GM12878 (cell line): Measurements from ENCODE around the gene MICAL3. TPM values are rescaled to one million over a fixed set of nuclear protein-coding genes. Genes with fewer than 3 reads are reported as not detected.
A peak's percentile ranks its signal among the peaks of the same experiment; 100 is the strongest.

ENCODE experiments used
- ATAC-seq: fragments of 200-7000 bp; cut with Tn5 transposase; 3 replicates; pipeline ENCODE4 v1.9.1; 2020; ENCODE audit warnings: mild to moderate bottlenecking, moderate library complexity
- BruUV-seq: library from RNA; stranded (reverse); fragments of 400-500 nt; replicated peaks from 2 replicates; lab custom pipeline; 2021; lab: Mats Ljungman, UMichigan
- CTCF ChIA-PET: fragments of 300-600 bp; sonication (Branson Sonifier 250); formaldehyde crosslinking; extraction: SDS; loops from one replicate; lab custom pipeline; 2021; ENCODE audit warnings: inconsistent platforms; lab: Yijun Ruan, JAX
- POLR2A ChIA-PET: fragments of 350-600 bp; formaldehyde crosslinking; extraction: SDS; loops from one replicate; lab custom pipeline; 2021; ENCODE audit warnings: inconsistent platforms; lab: Charles Lee
- RAD21 ChIA-PET: fragments of 300-600 bp; sonication (Branson Sonifier 250); formaldehyde crosslinking; loops from one replicate; lab custom pipeline; 2023; ENCODE audit warnings: antibody characterized with exemption; ENCODE audit not compliant: unreplicated experiment; lab: Charles Lee
- SMC1A ChIA-PET: fragments of 300-600 bp; sonication (Branson Sonifier 250); formaldehyde crosslinking; loops from one replicate; lab custom pipeline; 2023; ENCODE audit not compliant: unreplicated experiment, uncharacterized antibody; lab: Charles Lee
- DNase-seq: peaks from one replicate; pipeline ENCODE4 v3.0.0-alpha.2; 2011; ENCODE audit warnings: low read depth, low spot score
- FAIRE-seq: peaks from 3 replicates; lab custom pipeline; 2011; peaks lifted over from hg19 to GRCh38; lab: Jason Lieb, UNC
- H2AFZ ChIP-seq: 2 replicates; pipeline ENCODE4 v1.6.0; 2011; ENCODE audit warnings: low read depth, low read length, control low read depth; ENCODE audit not compliant: control insufficient read depth
- H3K27ac ChIP-seq: 2 replicates; pipeline ENCODE4 v1.5.1; 2011; ENCODE audit warnings: control low read depth; ENCODE audit not compliant: control insufficient read depth, insufficient read depth
- H3K27me3 ChIP-seq, 2 experiments: replicated peaks in 1 of 2; 2 replicates each; pipeline versions ENCODE4 v1.6.0 to v1.6.1; 2011; ENCODE audit warnings: low read length in 1 of 2; ENCODE audit not compliant: control insufficient read depth in 2 of 2, insufficient read depth in 2 of 2
- H3K36me3 ChIP-seq, 2 experiments: 2 replicates each; pipeline ENCODE4 v1.5.1; 2011; ENCODE audit warnings: low read length in 1 of 2; ENCODE audit not compliant: control insufficient read depth in 2 of 2, insufficient read depth in 2 of 2
- H3K4me1 ChIP-seq: 2 replicates; pipeline ENCODE4 v1.6.1; 2011; ENCODE audit warnings: mild to moderate bottlenecking, low read length, moderate library complexity, mixed read lengths; ENCODE audit not compliant: control insufficient read depth, insufficient read depth
- H3K4me2 ChIP-seq: 2 replicates; pipeline ENCODE4 v1.6.0; 2011; ENCODE audit warnings: control low read depth; ENCODE audit not compliant: control insufficient read depth, insufficient read depth
- H3K4me3 ChIP-seq: fragments of 200-600 bp; sonication (generic); 2 replicates; pipeline ENCODE4 v1.5.1; 2016
- H3K79me2 ChIP-seq: 2 replicates; pipeline ENCODE4 v1.6.0; 2011; ENCODE audit warnings: low read length; ENCODE audit not compliant: control insufficient read depth, insufficient read depth
- H3K9ac ChIP-seq: 2 replicates; pipeline ENCODE4 v1.8.0; 2011; ENCODE audit warnings: low read length, control low read depth, mixed read lengths; ENCODE audit not compliant: control insufficient read depth, insufficient read depth
- H3K9me3 ChIP-seq: replicated peaks from 3 replicates; pipeline ENCODE4 v1.5.1; 2011; ENCODE audit warnings: mild to moderate bottlenecking, low read length; ENCODE audit not compliant: control insufficient read depth, insufficient read depth
- H4K20me1 ChIP-seq: 2 replicates; pipeline ENCODE4 v1.6.0; 2011; ENCODE audit not compliant: control insufficient read depth, insufficient read depth
- IRF3 ChIP-seq: fragments of 450-650 bp; IDR thresholded peaks from 2 replicates; pipeline ENCODE4 v1.6.1; 2014; ENCODE audit warnings: mild to moderate bottlenecking
- JUND ChIP-seq: IDR thresholded peaks from 2 replicates; pipeline ENCODE4 v1.6.1; 2012; ENCODE audit warnings: low read depth, mild to moderate bottlenecking, low read length, improper control_type of control experiment, moderate library complexity
- KDM1A ChIP-seq: fragments of 200-600 bp; sonication (generic); IDR thresholded peaks from 2 replicates; pipeline ENCODE4 v1.6.1; 2016; ENCODE audit warnings: borderline replicate concordance
- MEF2B ChIP-seq: fragments of 450-650 bp; IDR thresholded peaks from 2 replicates; pipeline ENCODE4 v1.6.1; 2018; ENCODE audit warnings: mild to moderate bottlenecking, moderate library complexity; ENCODE audit not compliant: partially characterized antibody, poor library complexity, severe bottlenecking
- NFIC ChIP-seq: IDR thresholded peaks from 2 replicates; pipeline ENCODE4 v1.6.1; 2012; ENCODE audit warnings: low read depth, mild to moderate bottlenecking, inconsistent platforms, low read length, moderate library complexity
- POLR2AphosphoS5 ChIP-seq: IDR thresholded peaks from 2 replicates; pipeline ENCODE4 v1.6.1; 2011; ENCODE audit warnings: mild to moderate bottlenecking, low read length, inconsistent platforms
- RBBP5 ChIP-seq: fragments of 200-600 bp; sonication (generic); conservative IDR thresholded peaks from 2 replicates; pipeline ENCODE4 v1.6.1; 2016
- RFX5 ChIP-seq: IDR thresholded peaks from 2 replicates; pipeline ENCODE4 v1.6.1; 2011; ENCODE audit warnings: low read depth, low read length, improper control_type of control experiment
- STAT1 ChIP-seq: fragments of 450-650 bp; conservative IDR thresholded peaks from 2 replicates; pipeline ENCODE4 v1.6.1; 2014; ENCODE audit warnings: antibody characterized with exemption, mild to moderate bottlenecking
- YY1 ChIP-seq: IDR thresholded peaks from 2 replicates; pipeline ENCODE4 v1.6.1; 2011; ENCODE audit warnings: low read depth, mild to moderate bottlenecking, low read length
- WGBS: methylation state at CpG from one replicate; pipeline ENCODE4 v1.1.6; 2016; ENCODE audit warnings: low lambda C conversion rate; ENCODE audit not compliant: insufficient replicate concordance, insufficient coverage; ENCODE audit errors: missing lambda C conversion rate; 5-methylcytosine and 5-hydroxymethylcytosine counted together
- in situ Hi-C: fragments of 300-500 bp; cut with MboI; formaldehyde crosslinking; loops from 9 replicates; pipeline ENCODE4 v1.14.3; 2018; ENCODE audit warnings: mixed read lengths
- intact Hi-C: fragments of 100-400 bp; cut with micrococcal nuclease; formaldehyde crosslinking; loops from one replicate; pipeline ENCODE4 v1.14.2; 2022; ENCODE audit not compliant: unreplicated experiment
- polyA plus RNA-seq, 11 experiments: library from polyadenylated mRNA; depleted of rRNA in 4 of 11; unstranded in 6 of 11; stranded (reverse) in 5 of 11; fragments of >200 nt; fragmentation: Nextera tagmentation in 4 of 11; fragmentation: Illumina TruSeq in 1 of 11; extraction: Ambion mirVana in 4 of 11; extraction: Trizol in 1 of 11; gene quantifications; 1 replicate in 1 of 11; 2 replicates in 10 of 11; pipeline versions ENCODE4 v1.2.1 to v1.2.3, GENCODE V29; 2011 to 2016; ENCODE audit warnings: inconsistent platforms in 2 of 11, missing spikeins in 2 of 11, low read depth in 1 of 11
- total RNA-seq, 4 experiments: library from RNA; depleted of rRNA in 3 of 4; stranded (reverse); fragments of >200 nt in 3 of 4; fragmentation: Illumina TruSeq in 1 of 4; extraction: Trizol in 1 of 4; gene quantifications; 2 replicates each; pipeline versions ENCODE4 v1.2.1 to v1.2.3, GENCODE V29; 2013 to 2021
- TF ChIP-seq, protein P1 (sequence below): fragments of 450-650 bp; formaldehyde crosslinking; IDR thresholded peaks from 2 replicates; pipeline ENCODE4 v1.4.0; 2022; ENCODE audit warnings: mild to moderate bottlenecking, moderate library complexity

Gene MICAL3
- total and polyA plus RNA-seq, 10 of the 15 experiments (the other 5 are each of a cell fraction or from before 2014, with no cell fraction given), result 2.6 to 92.2 (median 24.0) TPM

- ATAC-seq (no peak), DNase-seq (no peak), FAIRE-seq (peak; percentile 69)
- Histone ChIP-seq H3K9me3 (no peaks in the 10 kb centered on the region; the same call in 2 of the 3 replicates), H3K79me2 (peaks cover 6% of the 10 kb centered on the region), H3K27me3 (no peaks in the 10 kb centered on the region), H3K4me3 (no peak overlapping the region), H3K36me3 (peaks cover 9% of the 10 kb centered on the region in 2 experiments; a peak in 3 of 4 replicates), H3K9ac (no peak overlapping the region), H2AFZ (no peak overlapping the region), H3K4me1 (peaks cover 42% of the 10 kb centered on the region), H4K20me1 (no peaks in the 10 kb centered on the region), H3K27ac (no peak overlapping the region; the same call in 1 of the 2 replicates), H3K4me2 (no peak overlapping the region)
- CTCF ChIA-PET, result interaction anchor here (0.8 to 5.2 kb wide), 4 partner anchors 9 to 273 kb away, joined by 3 to 23 read pairs (median 4); partner anchors contain the start of gene BID
- WGBS, result 75% methylated on average over 2 of the region's 2 CpGs
- BruUV-seq, result no TSS peak
- in situ Hi-C loops (loop anchor here (10.0 kb wide), 1 partner anchor 58 kb away; no protein-coding TSS in a partner anchor), intact Hi-C loops (no loop called here)
- SMC1A ChIA-PET, result interaction anchor here (0.5 to 2.0 kb wide), 4 partner anchors 18 to 302 kb away, joined by 3 to 9 read pairs (median 4); no protein-coding TSS in a partner anchor
- POLR2A ChIA-PET, result interaction anchor here (8.5 kb wide), 1 partner anchor 24 kb away, joined by 85 read pairs; no protein-coding TSS in a partner anchor
- RAD21 ChIA-PET, result interaction anchor here (1.1 to 8.8 kb wide), 4 partner anchors 24 to 273 kb away, joined by 3 to 77 read pairs (median 5); no protein-coding TSS in a partner anchor
- no peak for TF ChIP-seq MEF2B
- no peak for TF ChIP-seq NFIC
- no peak for TF ChIP-seq RFX5
- TF ChIP-seq JUND, result no peak
- no peak for TF ChIP-seq RBBP5
- TF ChIP-seq, protein P1, sequence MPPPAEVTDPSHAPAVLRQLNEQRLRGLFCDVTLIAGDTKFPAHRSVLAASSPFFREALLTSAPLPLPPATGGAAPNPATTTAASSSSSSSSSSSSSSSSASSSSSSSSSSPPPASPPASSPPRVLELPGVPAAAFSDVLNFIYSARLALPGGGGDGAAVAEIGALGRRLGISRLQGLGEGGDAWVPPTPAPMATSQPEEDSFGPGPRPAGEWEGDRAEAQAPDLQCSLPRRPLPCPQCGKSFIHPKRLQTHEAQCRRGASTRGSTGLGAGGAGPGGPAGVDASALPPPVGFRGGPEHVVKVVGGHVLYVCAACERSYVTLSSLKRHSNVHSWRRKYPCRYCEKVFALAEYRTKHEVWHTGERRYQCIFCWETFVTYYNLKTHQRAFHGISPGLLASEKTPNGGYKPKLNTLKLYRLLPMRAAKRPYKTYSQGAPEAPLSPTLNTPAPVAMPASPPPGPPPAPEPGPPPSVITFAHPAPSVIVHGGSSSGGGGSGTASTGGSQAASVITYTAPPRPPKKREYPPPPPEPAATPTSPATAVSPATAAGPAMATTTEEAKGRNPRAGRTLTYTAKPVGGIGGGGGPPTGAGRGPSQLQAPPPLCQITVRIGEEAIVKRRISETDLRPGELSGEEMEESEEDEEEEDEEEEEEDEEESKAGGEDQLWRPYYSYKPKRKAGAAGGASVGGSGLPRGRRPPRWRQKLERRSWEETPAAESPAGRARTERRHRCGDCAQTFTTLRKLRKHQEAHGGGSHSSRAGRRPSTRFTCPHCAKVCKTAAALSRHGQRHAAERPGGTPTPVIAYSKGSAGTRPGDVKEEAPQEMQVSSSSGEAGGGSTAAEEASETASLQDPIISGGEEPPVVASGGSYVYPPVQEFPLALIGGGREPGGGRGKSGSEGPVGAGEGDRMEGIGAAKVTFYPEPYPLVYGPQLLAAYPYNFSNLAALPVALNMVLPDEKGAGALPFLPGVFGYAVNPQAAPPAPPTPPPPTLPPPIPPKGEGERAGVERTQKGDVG (CRISPR knock-in tag), result no peak
- no peak for TF ChIP-seq STAT1
- no peak for TF ChIP-seq KDM1A
- TF ChIP-seq POLR2AphosphoS5, result no peak; the same call in 1 of the 2 replicates
- no peak for TF ChIP-seq YY1
- no peak for TF ChIP-seq IRF3
- TF ChIP-seq, all 136 proteins: peak for 0
Observed at GRCh38 chr22:17802822-17803221, 221.5 kb downstream of the MICAL3 start.
